OCI-LY1 (cell line): ENCODE results near the gene FCN3.

ENCODE experiments used
- EZH2 ChIP-seq: fragments of 200-600 bp; sonication (generic), shearing (Covaris generic); IDR thresholded peaks from 2 replicates; pipeline ENCODE4 v1.8.0; 2017; ENCODE audit warnings: borderline replicate concordance, mixed run types, mild to moderate bottlenecking, antibody characterized with exemption, low read length, moderate library complexity, mixed read lengths
- TF ChIP-seq, protein P1 (sequence below): fragments of 200-600 bp; sonication (generic), shearing (Covaris generic); IDR thresholded peaks from 2 replicates; pipeline ENCODE4 v1.5.1; 2017; ENCODE audit warnings: mild to moderate bottlenecking, antibody characterized with exemption, low read length, moderate library complexity, mixed read lengths

DNA sequence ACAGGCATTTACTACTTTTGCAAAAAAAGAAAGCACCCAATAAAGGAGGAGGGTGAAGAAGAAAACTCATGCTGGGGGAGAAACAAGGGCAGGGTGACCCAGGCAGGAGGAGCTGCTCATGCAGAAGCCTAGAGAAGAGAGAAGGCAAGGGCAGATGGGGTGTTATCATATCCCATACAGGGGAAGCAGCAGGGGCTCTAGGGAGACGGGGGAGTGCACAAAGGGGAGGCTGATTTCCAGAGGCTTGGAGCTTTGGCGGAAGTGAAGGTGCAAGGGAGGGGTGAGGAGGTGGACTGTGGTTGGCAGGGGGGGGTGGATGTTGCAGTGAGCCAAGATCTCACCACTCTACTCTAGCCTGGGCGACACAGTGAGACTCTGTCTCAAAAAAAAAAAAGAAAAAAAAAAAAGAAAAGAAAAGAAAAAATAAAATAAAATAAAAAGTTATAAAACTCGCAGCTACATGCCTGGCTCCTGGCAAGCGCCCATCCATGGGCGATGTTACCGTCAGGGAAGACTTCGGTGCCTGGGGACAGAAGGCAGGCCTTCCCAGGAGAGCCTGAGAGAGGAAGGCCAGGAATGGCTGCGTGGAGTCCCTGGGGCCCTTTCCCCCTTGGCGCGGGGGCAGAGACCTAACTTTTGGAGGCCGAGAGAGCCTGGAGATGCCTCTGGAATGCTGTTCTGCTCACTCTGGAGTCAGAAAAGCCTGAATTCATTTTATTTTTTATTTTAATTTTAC lies 3.3 kb upstream of the FCN3 start:
- TF ChIP-seq, protein P1, sequence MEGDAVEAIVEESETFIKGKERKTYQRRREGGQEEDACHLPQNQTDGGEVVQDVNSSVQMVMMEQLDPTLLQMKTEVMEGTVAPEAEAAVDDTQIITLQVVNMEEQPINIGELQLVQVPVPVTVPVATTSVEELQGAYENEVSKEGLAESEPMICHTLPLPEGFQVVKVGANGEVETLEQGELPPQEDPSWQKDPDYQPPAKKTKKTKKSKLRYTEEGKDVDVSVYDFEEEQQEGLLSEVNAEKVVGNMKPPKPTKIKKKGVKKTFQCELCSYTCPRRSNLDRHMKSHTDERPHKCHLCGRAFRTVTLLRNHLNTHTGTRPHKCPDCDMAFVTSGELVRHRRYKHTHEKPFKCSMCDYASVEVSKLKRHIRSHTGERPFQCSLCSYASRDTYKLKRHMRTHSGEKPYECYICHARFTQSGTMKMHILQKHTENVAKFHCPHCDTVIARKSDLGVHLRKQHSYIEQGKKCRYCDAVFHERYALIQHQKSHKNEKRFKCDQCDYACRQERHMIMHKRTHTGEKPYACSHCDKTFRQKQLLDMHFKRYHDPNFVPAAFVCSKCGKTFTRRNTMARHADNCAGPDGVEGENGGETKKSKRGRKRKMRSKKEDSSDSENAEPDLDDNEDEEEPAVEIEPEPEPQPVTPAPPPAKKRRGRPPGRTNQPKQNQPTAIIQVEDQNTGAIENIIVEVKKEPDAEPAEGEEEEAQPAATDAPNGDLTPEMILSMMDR: no peak
- TF ChIP-seq EZH2: no peak
